K562 (cell line): Measurements from ENCODE around the gene EGFL7. TPM values are rescaled to one million over a fixed set of nuclear protein-coding genes. Genes with fewer than 3 reads are reported as not detected.

ENCODE experiments used
- CEBPB ChIP-seq: fragments of 450-650 bp; IDR thresholded peaks from 2 replicates; pipeline ENCODE4 v1.6.1; 2016; ENCODE audit warnings: missing genetic modification characterization, missing compliant biosample characterization
- FOS ChIP-seq: IDR thresholded peaks from 3 replicates; pipeline ENCODE4 v1.6.1; 2011; ENCODE audit not compliant: insufficient read length; ENCODE audit errors: extremely low read depth
- FOXK1 ChIP-seq: sonication (generic); formaldehyde crosslinking; IDR thresholded peaks from 2 replicates; pipeline ENCODE4 v1.8.0; 2022; ENCODE audit warnings: missing genetic modification reagents, mild to moderate bottlenecking, borderline replicate concordance
- GTF2B ChIP-seq: IDR thresholded peaks from 2 replicates; pipeline ENCODE4 v1.6.1; 2011; ENCODE audit not compliant: insufficient read length; ENCODE audit errors: extremely low read depth
- KAT7 ChIP-seq: sonication (generic); formaldehyde crosslinking; IDR thresholded peaks from 2 replicates; pipeline ENCODE4 v1.8.0; 2022; ENCODE audit warnings: missing genetic modification reagents, mild to moderate bottlenecking, borderline replicate concordance
- MBD2 ChIP-seq: sonication (generic); IDR thresholded peaks from 2 replicates; pipeline ENCODE4 v1.6.1; 2016; ENCODE audit warnings: low read depth, borderline replicate concordance
- MXD1 ChIP-seq: fragments of 250-450 bp; sonication (Bioruptor Pico); IDR thresholded peaks from 2 replicates; pipeline ENCODE4 v1.8.0; 2021; ENCODE audit warnings: borderline replicate concordance, mild to moderate bottlenecking, moderate library complexity; ENCODE audit not compliant: poor library complexity, severe bottlenecking
- NR1H2 ChIP-seq: sonication (generic); formaldehyde crosslinking; IDR thresholded peaks from 2 replicates; pipeline ENCODE4 v1.4.0; 2020; ENCODE audit warnings: mild to moderate bottlenecking, missing genetic modification reagents
- NR2F6 ChIP-seq: fragments of 450-650 bp; formaldehyde crosslinking; IDR thresholded peaks from 2 replicates; pipeline ENCODE4 v1.4.0; 2020; ENCODE audit warnings: mild to moderate bottlenecking
- NR4A1 ChIP-seq, 2 experiments: fragments of 250-450 bp in 1 of 2; fragments of 450-650 bp in 1 of 2; sonication (Bioruptor Pico) in 1 of 2; IDR thresholded peaks; 2 replicates each; pipeline versions ENCODE4 v1.4.0 to v1.6.1; 2016 to 2020; ENCODE audit warnings: mild to moderate bottlenecking in 2 of 2, missing compliant biosample characterization in 1 of 2, missing genetic modification characterization in 1 of 2, moderate library complexity in 1 of 2
- RBFOX2 ChIP-seq: fragments of 200-400 bp; formaldehyde crosslinking; IDR thresholded peaks from 2 replicates; pipeline ENCODE4 v1.6.1; 2017; ENCODE audit warnings: low read depth, mild to moderate bottlenecking, low read length, moderate library complexity
- SRSF9 ChIP-seq: fragments of 200-400 bp; formaldehyde crosslinking; IDR thresholded peaks from 2 replicates; pipeline ENCODE4 v1.6.1; 2017; ENCODE audit warnings: low read depth, low read length, borderline replicate concordance
- TARDBP ChIP-seq: fragments of 450-650 bp; IDR thresholded peaks from 2 replicates; pipeline ENCODE4 v1.6.1; 2016
- ZNF175 ChIP-seq: fragments of 200-800 bp; sonication (Bioruptor generic); IDR thresholded peaks from 2 replicates; pipeline ENCODE4 v1.6.1; 2016; ENCODE audit warnings: low read depth, mild to moderate bottlenecking, missing genetic modification characterization, missing compliant biosample characterization
- ZNF583 ChIP-seq: fragments of 250-450 bp; sonication (Bioruptor Pico); IDR thresholded peaks from 2 replicates; pipeline ENCODE4 v1.4.0; 2020
- ZNF79 ChIP-seq: fragments of 250-450 bp; sonication (Bioruptor Pico); IDR thresholded peaks from 2 replicates; pipeline ENCODE4 v1.4.0; 2020; ENCODE audit warnings: low read depth, mild to moderate bottlenecking, moderate library complexity
- polyA plus RNA-seq, 8 experiments: library from polyadenylated mRNA; depleted of rRNA in 4 of 8; stranded (reverse) in 5 of 8; unstranded in 3 of 8; fragments of >200 nt; fragmentation: Nextera tagmentation in 2 of 8; fragmentation: Illumina TruSeq in 1 of 8; extraction: Ambion mirVana in 2 of 8; extraction: Trizol in 1 of 8; gene quantifications; 2 replicates each; pipeline versions ENCODE4 v1.2.1 to v1.2.3, GENCODE V29; 2011 to 2014; ENCODE audit warnings: inconsistent platforms in 1 of 8, missing spikeins in 1 of 8
- total RNA-seq, 7 experiments: library from RNA; depleted of rRNA in 6 of 7; stranded (reverse); fragments of >200 nt in 6 of 7; fragmentation: Illumina TruSeq in 2 of 7; extraction: Trizol in 2 of 7; gene quantifications; 2 replicates each; pipeline versions ENCODE4 v1.2.1 to v1.2.3, GENCODE V29; 2011 to 2021; ENCODE audit warnings: low replicate concordance in 1 of 7
- TF ChIP-seq, protein P1 (sequence below), 2 experiments: fragments of 450-650 bp in 1 of 2; IDR thresholded peaks; 2 replicates each; pipeline ENCODE4 v1.6.1; 2011 to 2017; ENCODE audit warnings: low read depth in 2 of 2, antibody characterized with exemption in 1 of 2, borderline replicate concordance in 1 of 2, low read length in 1 of 2, mild to moderate bottlenecking in 1 of 2, mixed read lengths in 1 of 2; ENCODE audit not compliant: control insufficient read depth in 1 of 2
- TF ChIP-seq, protein P2 (sequence below), 2 experiments: fragments of 450-650 bp in 1 of 2; sonication (generic) in 1 of 2; formaldehyde crosslinking in 1 of 2; IDR thresholded peaks in 1 of 2; conservative IDR thresholded peaks in 1 of 2; 2 replicates each; pipeline versions ENCODE4 v1.6.1 to v1.8.1; 2016 to 2023; ENCODE audit warnings: mild to moderate bottlenecking in 2 of 2, moderate library complexity in 2 of 2, inconsistent platforms in 1 of 2, missing genetic modification reagents in 1 of 2
- TF ChIP-seq, protein P3 (sequence below): fragments of 450-650 bp; IDR thresholded peaks from 2 replicates; pipeline ENCODE4 v1.6.1; 2017; ENCODE audit warnings: mild to moderate bottlenecking, moderate library complexity

Gene EGFL7
- total and polyA plus RNA-seq, 9 of the 15 experiments (the other 6 are each of a cell fraction or from before 2014, with no cell fraction given), result 1.5 to 286 (median 55.5) TPM

DNA sequence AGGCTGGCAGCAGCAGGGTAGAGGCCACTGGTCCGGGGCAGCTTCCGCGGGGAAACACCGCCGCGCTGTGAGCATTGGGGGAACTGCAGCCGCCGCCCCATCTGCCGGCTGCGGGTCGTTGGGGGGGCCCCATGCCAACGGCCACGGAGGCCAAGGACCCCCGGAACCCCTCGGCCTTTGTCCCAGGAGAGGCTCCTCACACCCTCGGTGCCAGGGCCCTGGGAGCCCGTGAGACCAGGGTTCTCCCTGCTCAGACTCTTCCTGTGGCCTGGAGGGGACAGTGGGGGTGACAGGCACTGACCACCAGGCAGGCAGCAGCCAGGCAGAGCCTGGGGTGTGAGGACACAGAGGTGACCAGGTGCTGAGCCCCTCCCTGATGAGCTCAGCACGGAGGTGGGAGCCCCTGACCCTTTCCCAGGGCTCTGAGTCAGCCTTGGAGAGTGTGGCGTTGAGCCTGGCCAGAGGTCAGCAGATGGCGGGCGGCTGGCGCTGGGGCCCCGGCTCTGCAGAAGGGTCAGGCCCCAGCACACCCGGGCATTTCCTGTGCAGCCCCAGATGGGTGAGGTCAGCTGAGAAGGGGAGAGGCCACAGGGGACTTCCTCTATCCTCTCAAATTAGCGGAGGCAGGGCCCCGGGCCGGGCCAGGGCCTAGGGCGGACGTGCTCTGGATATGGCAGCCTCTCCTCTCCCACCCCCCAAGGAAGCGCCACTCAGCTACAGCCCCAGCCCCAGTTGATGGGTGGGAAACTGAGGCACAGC, 17.9 kb upstream of the EGFL7 start (continued):
- TF ChIP-seq FOXK1 (CRISPR knock-in tag) (no peak), CEBPB (tag) (no peak), ZNF79 (CRISPR knock-in tag) (no peak), NR4A1 (CRISPR knock-in tag; IDR thresholded peaks at IDR 0.05) (no peak; the same call in 1 of the 2 replicates), NR4A1 (tag; IDR thresholded peaks at IDR 0.05) (peak; percentile 27; the same call in 1 of the 2 replicates), TARDBP (0 out of 2 replicates have a peak, but pooled peaks have one; percentile 38), KAT7 (CRISPR knock-in tag) (peak; percentile 93; the same call in 1 of the 2 replicates), ZNF175 (CRISPR knock-in tag) (peak; percentile 39; the same call in 1 of the 2 replicates), MXD1 (CRISPR knock-in tag) (no peak), NR2F6 (CRISPR knock-in tag) (no peak), NR1H2 (CRISPR knock-in tag) (peak; percentile 81; the same call in 1 of the 2 replicates), FOS (no peak), SRSF9 (no peak), GTF2B (no peak), ZNF583 (0 out of 2 replicates have a peak, but pooled peaks have one; percentile 4), MBD2 (no peak), RBFOX2 (peak; percentile 63)
- TF ChIP-seq, protein P1, sequence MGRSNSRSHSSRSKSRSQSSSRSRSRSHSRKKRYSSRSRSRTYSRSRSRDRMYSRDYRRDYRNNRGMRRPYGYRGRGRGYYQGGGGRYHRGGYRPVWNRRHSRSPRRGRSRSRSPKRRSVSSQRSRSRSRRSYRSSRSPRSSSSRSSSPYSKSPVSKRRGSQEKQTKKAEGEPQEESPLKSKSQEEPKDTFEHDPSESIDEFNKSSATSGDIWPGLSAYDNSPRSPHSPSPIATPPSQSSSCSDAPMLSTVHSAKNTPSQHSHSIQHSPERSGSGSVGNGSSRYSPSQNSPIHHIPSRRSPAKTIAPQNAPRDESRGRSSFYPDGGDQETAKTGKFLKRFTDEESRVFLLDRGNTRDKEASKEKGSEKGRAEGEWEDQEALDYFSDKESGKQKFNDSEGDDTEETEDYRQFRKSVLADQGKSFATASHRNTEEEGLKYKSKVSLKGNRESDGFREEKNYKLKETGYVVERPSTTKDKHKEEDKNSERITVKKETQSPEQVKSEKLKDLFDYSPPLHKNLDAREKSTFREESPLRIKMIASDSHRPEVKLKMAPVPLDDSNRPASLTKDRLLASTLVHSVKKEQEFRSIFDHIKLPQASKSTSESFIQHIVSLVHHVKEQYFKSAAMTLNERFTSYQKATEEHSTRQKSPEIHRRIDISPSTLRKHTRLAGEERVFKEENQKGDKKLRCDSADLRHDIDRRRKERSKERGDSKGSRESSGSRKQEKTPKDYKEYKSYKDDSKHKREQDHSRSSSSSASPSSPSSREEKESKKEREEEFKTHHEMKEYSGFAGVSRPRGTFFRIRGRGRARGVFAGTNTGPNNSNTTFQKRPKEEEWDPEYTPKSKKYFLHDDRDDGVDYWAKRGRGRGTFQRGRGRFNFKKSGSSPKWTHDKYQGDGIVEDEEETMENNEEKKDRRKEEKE (IDR thresholded peaks at IDR 0.05; ENCODE audit: borderline replicate concordance in 1 of 2, control insufficient read depth in 1 of 2, low read depth in 2 of 2, low read length in 1 of 2), result no peak
- TF ChIP-seq, protein P2, sequence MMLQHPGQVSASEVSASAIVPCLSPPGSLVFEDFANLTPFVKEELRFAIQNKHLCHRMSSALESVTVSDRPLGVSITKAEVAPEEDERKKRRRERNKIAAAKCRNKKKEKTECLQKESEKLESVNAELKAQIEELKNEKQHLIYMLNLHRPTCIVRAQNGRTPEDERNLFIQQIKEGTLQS (IDR thresholded peaks at IDR 0.05), result peak; percentile 87
- TF ChIP-seq, protein P2 (CRISPR knock-in tag; conservative IDR thresholded peaks at IDR 0.05), result 0 out of 2 replicates have a peak, but pooled peaks have one; percentile 44
- TF ChIP-seq, protein P3, sequence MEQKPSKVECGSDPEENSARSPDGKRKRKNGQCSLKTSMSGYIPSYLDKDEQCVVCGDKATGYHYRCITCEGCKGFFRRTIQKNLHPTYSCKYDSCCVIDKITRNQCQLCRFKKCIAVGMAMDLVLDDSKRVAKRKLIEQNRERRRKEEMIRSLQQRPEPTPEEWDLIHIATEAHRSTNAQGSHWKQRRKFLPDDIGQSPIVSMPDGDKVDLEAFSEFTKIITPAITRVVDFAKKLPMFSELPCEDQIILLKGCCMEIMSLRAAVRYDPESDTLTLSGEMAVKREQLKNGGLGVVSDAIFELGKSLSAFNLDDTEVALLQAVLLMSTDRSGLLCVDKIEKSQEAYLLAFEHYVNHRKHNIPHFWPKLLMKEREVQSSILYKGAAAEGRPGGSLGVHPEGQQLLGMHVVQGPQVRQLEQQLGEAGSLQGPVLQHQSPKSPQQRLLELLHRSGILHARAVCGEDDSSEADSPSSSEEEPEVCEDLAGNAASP, result no peak
